Suprapubic skin (tissue), 4 donors: Measurements from ENCODE around the gene ST3GAL3. TPM values are rescaled to one million over a fixed set of nuclear protein-coding genes. Genes with fewer than 3 reads are reported as not detected.

Experiments used
- DNase-seq, 2 donors: peaks; one replicate each; pipeline ENCODE4 v3.0.0-alpha.2; 2019; ENCODE audit warnings: low spot score in 2 of 2
- H3K27ac ChIP-seq: fragments of 200-600 bp; sonication (generic); one replicate; pipeline ENCODE4 v1.5.1; 2019
- H3K27me3 ChIP-seq: fragments of 200-600 bp; sonication (generic); one replicate; pipeline ENCODE4 v1.5.1; 2019
- H3K36me3 ChIP-seq: fragments of 200-600 bp; sonication (generic); one replicate; pipeline ENCODE4 v1.5.1; 2019
- H3K4me1 ChIP-seq: fragments of 200-600 bp; sonication (generic); one replicate; pipeline ENCODE4 v1.5.1; 2019
- H3K4me3 ChIP-seq: fragments of 200-600 bp; sonication (generic); one replicate; pipeline ENCODE4 v1.5.1; 2019; ENCODE audit warnings: mild to moderate bottlenecking
- H3K9me3 ChIP-seq: fragments of 200-600 bp; sonication (generic); one replicate; pipeline ENCODE4 v1.5.1; 2019
- EP300 ChIP-seq: sonication (generic); formaldehyde crosslinking; IDR thresholded peaks from one replicate; pipeline ENCODE4 v1.6.1; 2017; ENCODE audit warnings: antibody characterized with exemption
- POLR2A ChIP-seq, 2 donors: fragments of 450-650 bp; IDR thresholded peaks; one replicate each; pipeline ENCODE4 v1.6.1; 2017; ENCODE audit warnings: antibody characterized with exemption in 2 of 2, mild to moderate bottlenecking in 2 of 2, moderate library complexity in 2 of 2
- POLR2AphosphoS5 ChIP-seq, 3 donors: sonication (generic); formaldehyde crosslinking; IDR thresholded peaks; one replicate each; pipeline ENCODE4 v1.6.1; 2017; ENCODE audit warnings: antibody characterized with exemption in 3 of 3
- WGBS: methylation state at CpG from one replicate; pipeline ENCODE4 v1.1.5; 2018; 5-methylcytosine and 5-hydroxymethylcytosine counted together
- total RNA-seq, 4 donors: library from RNA; depleted of rRNA; stranded (reverse); fragments of >200 nt; gene quantifications; one replicate each; pipeline ENCODE4 v1.1.0, GENCODE V29; 2016
- TF ChIP-seq, protein P1 (sequence below), 2 donors: fragments of 200-600 bp in 1 of 2; fragments of 450-650 bp in 1 of 2; sonication (generic) in 1 of 2; IDR thresholded peaks; one replicate each; pipeline ENCODE4 v1.5.1; 2016 to 2019; ENCODE audit warnings: antibody characterized with exemption in 2 of 2, mild to moderate bottlenecking in 1 of 2, moderate library complexity in 1 of 2

Gene ST3GAL3
- total RNA-seq, 4 donors from 2014 or later = 6.3 to 21.0 (median 9.9) TPM

DNA sequence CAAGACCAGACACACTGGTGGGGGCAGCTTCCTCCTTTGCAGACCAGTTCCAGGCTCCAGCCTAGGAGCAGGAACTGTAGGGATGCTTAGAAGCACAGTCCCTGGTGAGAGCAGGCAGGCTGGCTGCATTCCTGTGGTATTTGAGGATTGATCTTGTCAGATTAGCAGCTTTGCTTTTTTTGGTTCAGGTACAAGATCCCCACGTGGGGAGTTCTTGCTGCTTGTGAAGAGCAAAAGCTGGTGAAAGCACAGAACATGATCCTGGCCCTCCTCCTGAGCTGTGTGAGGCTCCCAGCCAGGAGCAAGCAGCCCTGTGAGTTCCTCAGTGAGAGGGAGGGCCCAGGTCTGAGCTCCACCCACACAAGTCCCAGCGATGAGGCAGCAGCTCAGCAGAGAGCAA is 151.0 kb downstream of the ST3GAL3 start:
- no peaks in the 10 kb centered on the region for H3K36me3 ChIP-seq
- H3K9me3 ChIP-seq = no peaks in the 10 kb centered on the region
- H3K27me3 ChIP-seq = no peaks in the 10 kb centered on the region
- H3K4me1 ChIP-seq = peaks cover 23% of the 10 kb centered on the region
- H3K27ac ChIP-seq = no peak overlapping the region
- WGBS = 27% methylated on average over 2 of the region's 2 CpGs
- no peak overlapping the region for H3K4me3 ChIP-seq
- DNase-seq = no peak
- no peak for TF ChIP-seq EP300
- TF ChIP-seq POLR2A (IDR thresholded peaks at IDR 0.05) = no peak
- no peak for TF ChIP-seq POLR2AphosphoS5 (IDR thresholded peaks at IDR 0.05)
- TF ChIP-seq, protein P1, sequence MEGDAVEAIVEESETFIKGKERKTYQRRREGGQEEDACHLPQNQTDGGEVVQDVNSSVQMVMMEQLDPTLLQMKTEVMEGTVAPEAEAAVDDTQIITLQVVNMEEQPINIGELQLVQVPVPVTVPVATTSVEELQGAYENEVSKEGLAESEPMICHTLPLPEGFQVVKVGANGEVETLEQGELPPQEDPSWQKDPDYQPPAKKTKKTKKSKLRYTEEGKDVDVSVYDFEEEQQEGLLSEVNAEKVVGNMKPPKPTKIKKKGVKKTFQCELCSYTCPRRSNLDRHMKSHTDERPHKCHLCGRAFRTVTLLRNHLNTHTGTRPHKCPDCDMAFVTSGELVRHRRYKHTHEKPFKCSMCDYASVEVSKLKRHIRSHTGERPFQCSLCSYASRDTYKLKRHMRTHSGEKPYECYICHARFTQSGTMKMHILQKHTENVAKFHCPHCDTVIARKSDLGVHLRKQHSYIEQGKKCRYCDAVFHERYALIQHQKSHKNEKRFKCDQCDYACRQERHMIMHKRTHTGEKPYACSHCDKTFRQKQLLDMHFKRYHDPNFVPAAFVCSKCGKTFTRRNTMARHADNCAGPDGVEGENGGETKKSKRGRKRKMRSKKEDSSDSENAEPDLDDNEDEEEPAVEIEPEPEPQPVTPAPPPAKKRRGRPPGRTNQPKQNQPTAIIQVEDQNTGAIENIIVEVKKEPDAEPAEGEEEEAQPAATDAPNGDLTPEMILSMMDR (IDR thresholded peaks at IDR 0.05) = no peak

DNA sequence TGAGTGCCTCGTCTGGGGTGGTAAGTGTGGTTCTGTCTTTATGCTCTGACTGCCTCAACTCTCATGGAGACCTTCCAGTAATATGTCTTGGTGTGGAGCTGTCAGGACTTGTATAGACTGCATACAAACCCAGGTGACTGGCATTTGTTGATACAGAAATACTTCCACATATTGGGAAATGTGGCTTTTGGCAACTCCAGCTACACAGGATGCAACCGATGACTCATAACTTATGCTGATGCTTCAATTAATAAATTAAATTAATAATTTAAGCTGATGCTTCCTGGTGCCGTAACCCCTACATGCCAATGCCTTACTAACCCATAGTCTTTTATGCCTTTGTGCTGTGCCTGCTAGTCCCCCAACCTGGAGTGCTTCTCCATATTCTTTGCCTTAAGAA is 154.0 kb downstream of the ST3GAL3 start:
- peaks cover 23% of the 10 kb centered on the region for H3K4me1 ChIP-seq
- no peaks in the 10 kb centered on the region for H3K36me3 ChIP-seq
- 35% methylated on average over 3 of the region's 3 CpGs for WGBS
- no peak overlapping the region for H3K27ac ChIP-seq
- no peaks in the 10 kb centered on the region for H3K27me3 ChIP-seq
- no peak for DNase-seq
- no peak overlapping the region for H3K4me3 ChIP-seq
- TF ChIP-seq EP300 (no peak), POLR2AphosphoS5 (IDR thresholded peaks at IDR 0.05) (peak in 1 of 3 donors; percentile 9), POLR2A (IDR thresholded peaks at IDR 0.05) (no peak)
- TF ChIP-seq, protein P1 (IDR thresholded peaks at IDR 0.05) = no peak
- H3K9me3 ChIP-seq = no peaks in the 10 kb centered on the region

DNA sequence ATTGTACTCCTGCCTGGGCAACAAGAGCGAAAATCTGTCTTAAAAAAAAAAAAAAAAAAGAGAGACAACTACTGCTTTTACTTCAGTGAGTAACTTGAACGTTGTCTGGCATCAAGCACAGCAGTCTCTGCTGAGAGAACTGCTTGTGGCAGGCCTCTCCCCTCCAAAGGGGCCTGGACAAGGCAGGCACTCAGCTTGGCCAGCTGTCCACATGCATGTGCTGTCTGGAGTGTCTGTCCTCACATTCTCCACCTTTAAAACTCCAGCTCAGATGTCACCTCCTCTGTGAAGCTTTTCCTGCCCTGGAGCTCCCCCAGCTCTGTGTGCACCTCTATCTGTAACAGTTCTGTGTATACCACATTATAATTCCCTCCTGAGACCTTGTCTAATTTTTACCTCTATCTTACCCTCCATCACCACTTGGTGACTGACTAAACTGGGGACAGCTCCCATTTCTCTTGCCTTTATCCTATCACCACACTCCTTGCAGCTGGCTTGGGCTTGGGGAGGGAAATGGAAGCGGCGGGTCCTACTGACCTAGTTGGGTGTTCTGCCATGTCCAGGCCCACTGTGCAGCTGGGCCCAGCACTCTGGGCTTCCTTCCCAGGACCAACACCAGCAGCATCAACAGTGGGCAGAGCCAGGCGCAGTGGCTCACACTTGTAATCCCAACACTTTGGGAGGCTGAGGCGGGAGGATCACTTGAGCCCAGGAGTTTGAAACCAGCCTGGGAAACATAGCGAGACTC is 154.8 kb downstream of the ST3GAL3 start:
- no peaks in the 10 kb centered on the region for H3K36me3 ChIP-seq
- WGBS = 95% methylated on average over 7 of the region's 7 CpGs
- no peak for TF ChIP-seq EP300
- TF ChIP-seq, protein P1 (IDR thresholded peaks at IDR 0.05) = no peak
- TF ChIP-seq POLR2AphosphoS5 (IDR thresholded peaks at IDR 0.05) = no peak
- no peak for TF ChIP-seq POLR2A (IDR thresholded peaks at IDR 0.05)

DNA sequence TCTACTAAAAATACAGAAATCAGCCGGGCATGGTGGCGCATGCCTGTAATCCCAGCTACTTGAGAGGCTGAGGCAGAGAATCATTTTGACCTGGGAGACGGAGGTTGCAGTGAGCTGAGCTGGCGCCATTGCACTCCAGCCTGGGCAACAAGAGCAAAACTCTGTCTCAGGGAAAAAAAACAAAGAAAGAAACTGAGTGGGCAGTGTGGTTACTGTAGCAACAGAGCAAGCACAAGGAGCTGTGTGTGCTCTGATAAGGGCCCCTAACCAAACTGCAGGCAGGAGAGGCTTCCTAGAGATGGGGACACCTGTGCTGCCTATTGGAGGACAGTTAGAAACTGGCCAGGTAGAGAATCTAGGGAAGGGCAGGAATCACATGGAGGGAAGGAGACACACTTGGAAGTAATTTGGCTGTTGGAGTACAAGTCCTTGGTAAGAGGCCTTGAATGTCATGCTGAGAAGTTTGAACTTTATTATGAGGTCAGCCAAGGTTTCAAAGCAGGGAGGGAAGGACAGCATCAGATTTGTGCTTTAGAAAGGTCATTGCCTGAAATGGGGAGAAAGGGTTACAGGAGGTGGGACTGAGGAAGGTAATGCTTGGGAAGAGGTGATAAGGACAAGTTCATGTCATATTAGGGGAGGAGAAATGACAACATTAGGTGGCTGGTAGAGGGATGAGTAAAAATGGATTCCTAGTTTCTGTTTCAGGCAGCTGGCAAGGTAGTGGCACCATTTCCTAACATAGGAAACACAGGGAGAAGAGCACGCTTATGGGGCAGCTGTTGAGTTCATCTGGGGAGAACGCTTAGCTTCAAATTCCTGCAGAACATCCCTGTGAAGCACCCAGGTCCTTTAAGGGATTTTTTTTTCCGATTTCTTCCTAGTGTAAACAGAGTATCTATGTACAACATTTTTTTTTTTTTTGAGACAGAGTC is 157.0 kb downstream of the ST3GAL3 start:
- peaks cover 27% of the 10 kb centered on the region for H3K4me1 ChIP-seq
- H3K27me3 ChIP-seq = no peaks in the 10 kb centered on the region
- H3K36me3 ChIP-seq = no peaks in the 10 kb centered on the region
- H3K9me3 ChIP-seq = no peaks in the 10 kb centered on the region
- no peak for TF ChIP-seq POLR2AphosphoS5 (IDR thresholded peaks at IDR 0.05)
- TF ChIP-seq EP300 = no peak
- TF ChIP-seq, protein P1 (IDR thresholded peaks at IDR 0.05) = no peak
- H3K4me3 ChIP-seq = no peak overlapping the region
- DNase-seq = no peak
- WGBS = 93% methylated on average over 7 of the region's 7 CpGs
- H3K27ac ChIP-seq = no peak overlapping the region

More for the DNA sequence above, 154.8 kb downstream of the ST3GAL3 start:
- H3K27me3 ChIP-seq = no peaks in the 10 kb centered on the region
- no peaks in the 10 kb centered on the region for H3K9me3 ChIP-seq
- H3K4me3 ChIP-seq = no peak overlapping the region
- H3K4me1 ChIP-seq = peaks cover 23% of the 10 kb centered on the region
- DNase-seq = no peak
- no peak overlapping the region for H3K27ac ChIP-seq

DNA sequence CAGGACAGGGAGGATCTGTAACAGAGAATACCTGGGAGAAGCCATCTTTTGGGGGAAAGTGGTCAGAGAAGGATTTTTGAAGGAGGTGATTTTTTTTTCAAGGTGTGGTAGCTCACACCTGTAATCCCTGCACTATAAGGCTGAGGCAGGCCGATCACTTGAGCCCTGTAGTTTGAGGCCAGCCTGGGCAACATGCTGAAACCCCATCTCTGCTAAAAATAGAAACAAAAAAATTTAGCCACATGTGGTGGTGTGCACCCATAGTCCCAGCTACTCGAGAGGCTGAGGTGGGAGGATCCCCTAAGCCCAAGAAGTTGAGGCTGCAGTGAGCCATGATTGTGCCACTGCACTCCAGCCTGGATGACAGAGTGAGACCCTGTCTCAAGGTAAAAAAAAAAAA is 158.9 kb downstream of the ST3GAL3 start:
- 89% methylated on average over 2 of the region's 2 CpGs for WGBS
- no peaks in the 10 kb centered on the region for H3K36me3 ChIP-seq
- no peaks in the 10 kb centered on the region for H3K9me3 ChIP-seq
- H3K4me3 ChIP-seq = no peak overlapping the region
- peaks cover 23% of the 10 kb centered on the region for H3K4me1 ChIP-seq
- H3K27me3 ChIP-seq = no peaks in the 10 kb centered on the region
- no peak overlapping the region for H3K27ac ChIP-seq
- DNase-seq = no peak
- TF ChIP-seq POLR2AphosphoS5 (IDR thresholded peaks at IDR 0.05) = no peak
